Activated CD8-positive, alpha-beta memory T cell treated with anti-CD3 and anti-CD28 coated beads for 48 hours (primary cell): ENCODE measurements around the gene MMS19.
A peak's percentile ranks its signal among the peaks of the same experiment; 100 is the strongest.
"Not testable (repeated sequence)": the region's sequence is repeated elsewhere in the genome, so short reads cannot be mapped to it uniquely, and the experiment has no call there.

Source experiments
- DNase-seq, 3 experiments: peaks; one replicate each; pipeline ENCODE4 v3.0.0-alpha.2; 2020; ENCODE audit warnings: low read depth in 2 of 3, low spot score in 2 of 3

The MMS19 gene

GRCh38 chr10:97426776-97427570, 71.2 kb downstream of the MMS19 start:
- DNase-seq, result no peak

GRCh38 chr10:97425964-97426775, 72.1 kb downstream of the MMS19 start, which contains the start of gene PGAM1:
Gene PGAM1, plus strand, starts transcription at chr10:97426191. Its CDS starts 117 bp downstream, at chr10:97426308.
- DNase-seq, result peak; percentile 89 to 97 (median 96)

GRCh38 chr10:97423757-97424098, 74.5 kb downstream of the MMS19 start:
- DNase-seq, result not testable (repeated sequence)

- no peak for DNase-seq
These were observed 81.7 kb downstream of the MMS19 start for GRCh38 chr10:97416565-97416964.

GRCh38 chr10:97412891-97413304, 85.3 kb downstream of the MMS19 start:
- DNase-seq, result no peak

- DNase-seq, result no peak
These were observed 86.8 kb downstream of the MMS19 start for GRCh38 chr10:97411406-97411805.

- no peak for DNase-seq
These were observed 89.7 kb downstream of the MMS19 start for GRCh38 chr10:97408496-97408992.
